NCI-H1092 treated with DMSO at 0.1 percent for 48 hours (cell line): ENCODE measurements around the gene ITGB6.

ENCODE experiments used
- DNase-seq: peaks from one replicate; lab custom pipeline; 2025; lab: John Stamatoyannopoulos, UW

Gene ITGB6

DNA sequence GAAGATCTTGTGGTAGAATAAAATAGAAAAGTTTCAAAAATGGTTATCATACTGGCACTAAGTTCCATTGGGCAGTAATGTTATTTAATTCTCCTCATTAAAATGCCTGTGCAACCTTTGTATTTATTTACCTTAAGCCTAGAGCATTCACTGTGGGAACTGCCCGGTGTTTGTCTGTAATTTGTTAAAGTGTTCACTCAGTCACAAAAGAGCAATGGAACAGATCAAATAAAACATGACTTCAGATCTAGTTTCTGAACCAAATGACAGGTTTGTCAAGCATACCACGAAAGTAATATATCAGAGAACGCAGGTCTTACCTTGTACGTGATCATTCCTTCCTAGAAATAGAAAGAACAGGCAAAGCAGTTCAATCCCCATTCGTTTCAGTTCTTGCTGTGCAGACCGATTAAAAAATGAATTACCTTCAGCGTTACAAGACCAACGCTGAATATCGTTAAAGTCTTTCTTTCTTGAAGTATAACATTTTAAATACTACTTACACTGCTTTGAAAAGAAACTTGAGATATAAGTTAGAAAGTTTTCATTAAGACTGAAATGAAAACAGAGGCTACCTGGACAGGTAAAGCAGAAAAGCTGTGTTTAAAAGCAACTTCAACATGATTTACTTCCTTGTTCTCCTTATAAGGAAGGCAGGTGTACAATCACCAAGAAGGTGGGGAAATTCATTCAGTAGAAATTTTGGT is at the start of gene ITGB6:
Gene ITGB6 (minus strand): TSS at position 590 of the 707 bp plus-strand sequence. CDS start 209 bp downstream, at position 381.
- no peak for DNase-seq

- DNase-seq, result no peak
Observed at GRCh38 chr2:160247296-160248035, 47.4 kb upstream of the ITGB6 start.

GRCh38 chr2:160246356-160246755 is 46.3 kb upstream of the ITGB6 start:
- DNase-seq, result no peak

GRCh38 chr2:160245614-160246155 is 45.6 kb upstream of the ITGB6 start:
- DNase-seq, result no peak

- DNase-seq, result no peak
Observed at GRCh38 chr2:160242893-160243564, 43.0 kb upstream of the ITGB6 start.

DNA sequence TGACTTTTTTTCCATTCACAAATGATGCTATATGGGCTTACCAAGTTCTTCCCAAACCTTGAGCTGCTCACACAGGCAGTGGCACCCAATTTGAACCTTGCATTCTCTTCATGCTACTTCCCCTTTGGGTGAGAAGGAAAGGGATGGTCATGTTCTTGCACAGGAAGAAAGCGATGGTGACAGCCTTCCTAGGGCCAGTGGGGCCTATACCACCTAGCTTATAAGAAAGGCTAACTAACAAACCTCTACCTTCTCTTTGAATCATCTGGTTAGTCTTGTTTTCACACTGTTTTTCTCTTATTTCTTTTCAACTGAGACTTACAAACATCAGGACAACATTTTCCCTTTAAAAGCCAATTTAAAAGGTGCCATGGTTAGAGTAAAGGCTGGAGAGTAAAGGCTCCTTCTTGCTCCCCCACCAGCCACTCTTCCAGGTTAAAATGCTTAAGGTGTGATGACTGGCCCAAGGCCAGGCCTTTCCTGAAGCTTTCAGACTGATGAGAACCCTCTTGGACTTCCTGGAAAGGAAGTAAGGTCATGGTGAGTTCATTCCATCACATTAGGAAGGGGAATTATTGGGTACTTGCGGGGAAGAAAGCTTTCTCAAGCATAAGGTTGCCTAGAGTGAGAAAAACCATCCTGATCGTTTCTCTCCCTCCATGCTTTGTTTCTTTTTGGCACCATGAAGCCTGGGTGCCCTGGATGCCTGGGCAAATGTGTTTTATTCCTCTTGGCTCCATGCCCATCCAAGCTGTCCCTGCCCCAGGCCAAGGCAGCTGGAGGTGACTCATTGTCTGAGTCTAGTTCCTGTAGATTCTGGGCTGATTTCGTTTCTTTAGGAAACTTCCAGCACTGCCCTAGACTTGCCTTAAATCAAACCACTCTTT is 41.4 kb upstream of the ITGB6 start:
- DNase-seq, result no peak

DNA sequence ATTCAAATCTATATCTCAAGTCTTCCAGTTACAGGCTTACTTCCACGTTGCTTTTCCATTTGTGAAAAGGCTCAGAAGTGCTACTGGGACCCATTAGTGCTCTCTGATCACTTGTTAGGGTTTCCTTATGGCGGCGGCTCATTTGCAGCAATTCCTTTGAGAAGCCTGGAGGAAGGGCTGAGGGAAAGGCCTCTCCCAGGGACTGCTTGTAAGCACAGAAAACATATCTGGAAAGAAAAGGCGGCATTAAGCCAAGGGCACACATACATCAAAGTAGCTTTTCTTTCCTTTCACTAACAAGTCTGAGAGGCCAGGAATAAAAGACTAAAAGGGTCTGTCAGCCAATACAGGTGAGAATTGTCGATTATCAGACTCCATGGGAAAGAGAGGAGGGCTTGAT is 39.4 kb upstream of the ITGB6 start:
- no peak for DNase-seq

DNA sequence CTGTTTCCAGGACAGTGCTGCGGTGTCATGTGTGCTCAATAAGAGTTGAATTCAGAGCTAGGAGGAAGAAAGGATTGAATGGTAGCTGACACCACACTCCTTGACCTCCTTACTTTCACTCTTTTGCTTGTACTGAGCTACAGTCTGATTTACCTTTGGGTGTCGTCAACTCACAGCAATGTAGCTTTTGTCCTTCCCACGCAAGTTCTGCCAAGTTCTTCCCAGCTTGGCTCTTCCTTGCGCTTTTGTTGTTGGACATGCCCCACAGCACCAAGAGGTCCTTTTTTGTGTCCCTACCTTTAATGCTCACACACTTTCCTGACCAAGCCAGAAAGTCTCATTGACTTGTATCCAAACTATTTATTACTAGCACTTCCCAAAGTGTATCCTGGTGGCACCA is 38.3 kb upstream of the ITGB6 start:
- DNase-seq, result no peak

DNA sequence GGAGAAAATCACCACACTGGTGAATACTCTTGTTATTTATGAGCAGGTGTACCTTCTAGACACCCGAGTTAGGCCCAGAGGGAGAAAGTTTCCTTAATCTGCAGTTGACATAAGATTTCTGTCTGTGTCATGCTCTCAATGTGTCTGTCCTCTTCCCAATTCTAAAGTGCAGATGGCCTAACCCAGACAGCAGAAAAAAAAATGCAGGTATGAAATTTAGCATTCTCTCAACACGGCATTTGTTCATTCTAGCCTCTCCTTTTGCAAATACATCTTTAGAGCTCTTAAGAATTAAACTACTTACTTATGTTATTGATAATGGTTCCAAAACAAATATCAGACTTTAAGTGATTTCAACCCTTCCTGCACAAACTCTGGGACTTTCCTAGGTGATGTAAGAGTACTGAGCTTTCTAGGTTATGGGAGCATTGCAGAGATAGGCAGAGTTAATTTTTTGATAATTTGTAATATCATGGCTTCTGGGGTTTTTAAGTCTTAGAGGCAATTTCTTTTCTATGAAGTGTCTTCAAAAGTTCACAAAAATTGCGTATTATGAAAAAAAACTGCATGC is 32.9 kb upstream of the ITGB6 start:
- no peak for DNase-seq

DNA sequence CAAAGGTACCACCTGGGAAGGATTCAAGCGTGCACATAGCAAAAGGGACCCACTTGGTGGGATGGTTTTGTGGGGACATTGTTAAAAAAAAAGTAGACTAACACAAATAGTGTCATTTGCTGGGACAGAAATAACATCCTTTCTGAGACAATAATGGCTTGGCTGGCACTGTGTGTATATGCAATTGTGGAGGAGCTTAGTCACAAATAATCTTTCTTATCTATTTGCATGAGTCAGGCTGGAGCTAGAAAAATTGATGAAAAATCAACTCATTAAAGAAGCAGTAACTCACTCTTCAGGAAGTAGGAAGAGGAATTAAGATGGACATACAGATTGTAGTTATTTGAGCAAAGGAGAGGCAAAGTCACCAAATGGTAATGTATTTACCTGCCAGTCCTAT is 29.5 kb upstream of the ITGB6 start:
- no peak for DNase-seq

- DNase-seq, result no peak
Observed at GRCh38 chr2:160228141-160228917, 28.3 kb upstream of the ITGB6 start.

- no peak for DNase-seq
Observed at GRCh38 chr2:160227293-160227915, 27.3 kb upstream of the ITGB6 start.

DNA sequence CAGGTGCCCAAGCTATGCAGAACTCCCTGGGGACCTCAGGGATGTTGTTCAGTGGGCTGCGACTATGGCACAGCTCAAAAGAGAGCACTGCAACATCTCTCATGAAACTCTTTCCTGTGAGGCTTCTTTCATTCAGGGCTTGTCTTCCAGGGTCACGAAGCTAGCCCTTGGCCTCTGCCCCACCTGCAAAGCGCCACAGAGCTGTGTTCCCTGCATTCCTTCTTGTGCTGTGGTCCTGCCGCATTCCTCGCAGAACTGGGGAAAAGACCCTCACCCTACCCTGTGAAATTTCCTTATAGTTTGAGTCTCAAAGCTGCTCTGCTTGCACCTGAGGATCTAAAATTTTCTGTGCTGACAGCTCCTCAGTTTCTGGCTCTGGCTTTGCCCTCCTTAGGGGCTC is 26.3 kb upstream of the ITGB6 start:
- no peak for DNase-seq

DNA sequence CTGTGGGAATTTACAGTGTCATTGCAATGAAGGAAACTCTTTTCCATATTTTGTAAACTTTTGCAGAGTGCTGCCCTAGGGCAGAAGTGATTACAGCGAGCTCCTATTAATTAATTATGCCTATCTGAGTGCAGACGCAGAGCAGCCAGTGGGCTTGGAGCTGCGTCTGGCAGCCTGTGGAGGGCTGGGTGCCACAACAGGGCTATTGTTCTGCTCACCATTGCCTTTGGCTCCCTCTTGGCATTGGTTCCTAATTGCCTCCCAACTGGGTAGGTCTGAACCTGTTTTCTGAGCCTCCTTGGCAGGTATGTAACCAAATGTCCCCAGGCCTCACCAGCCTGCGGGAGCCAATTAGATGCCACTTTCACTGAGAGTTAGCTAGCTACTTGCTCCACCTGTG is 25.6 kb upstream of the ITGB6 start:
- no peak for DNase-seq

DNA sequence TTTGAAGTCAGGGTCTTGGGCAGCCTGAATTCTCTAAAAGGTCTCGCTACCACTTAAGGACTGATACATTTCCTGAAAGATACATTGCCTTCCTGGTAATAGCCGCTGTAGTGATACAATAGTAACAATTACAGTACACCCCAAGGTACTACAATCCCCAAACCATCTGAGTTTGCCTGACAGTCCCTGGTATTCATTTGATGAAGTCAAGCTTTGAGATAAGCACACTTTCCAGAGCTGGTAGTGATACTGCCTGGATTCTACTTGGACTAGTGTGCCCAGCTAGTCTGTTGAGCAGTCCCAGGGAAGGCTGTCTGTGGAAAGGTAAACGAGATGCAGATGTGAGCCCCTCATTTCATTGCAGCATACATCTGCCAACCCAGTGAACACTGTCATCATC is 24.4 kb upstream of the ITGB6 start:
- DNase-seq, result no peak

DNA sequence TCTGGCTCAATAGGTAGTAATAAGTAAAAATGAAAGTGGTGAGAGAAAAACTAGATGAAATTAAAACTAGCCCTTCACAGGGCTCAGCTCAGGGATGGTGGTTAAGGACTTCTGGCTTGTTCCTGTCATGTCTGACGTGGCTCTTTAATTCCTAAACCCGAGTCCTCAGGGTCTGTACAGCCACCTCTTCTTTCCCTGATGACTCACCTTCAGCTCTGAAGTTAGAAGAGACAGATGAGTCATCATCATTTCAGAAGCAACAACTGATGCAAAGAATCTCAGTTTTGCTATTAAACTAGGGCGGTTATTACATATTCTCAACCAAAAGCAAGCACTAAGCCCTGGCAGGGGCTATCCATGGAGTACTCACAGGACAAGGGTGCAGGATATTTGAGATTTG is 24.0 kb upstream of the ITGB6 start:
- no peak for DNase-seq

DNA sequence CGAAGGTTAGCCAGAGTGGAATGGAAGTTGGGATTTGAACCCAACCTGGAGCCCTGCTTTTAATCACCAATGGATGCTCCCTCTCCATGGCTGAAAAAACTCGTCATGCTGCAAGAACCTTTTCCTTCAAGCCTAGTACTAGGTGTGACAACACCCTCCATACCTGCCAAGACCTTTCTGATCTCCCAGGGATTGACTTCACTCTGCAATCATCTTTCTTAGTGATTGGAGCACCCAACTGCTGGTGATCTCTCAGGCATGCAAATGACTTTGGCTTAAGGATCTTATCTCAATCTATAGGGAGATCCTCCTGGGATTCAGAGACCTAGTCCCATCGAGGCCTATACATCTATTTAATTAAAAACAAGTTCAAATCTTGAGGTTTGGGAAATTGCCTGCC is 23.5 kb upstream of the ITGB6 start:
- no peak for DNase-seq

DNA sequence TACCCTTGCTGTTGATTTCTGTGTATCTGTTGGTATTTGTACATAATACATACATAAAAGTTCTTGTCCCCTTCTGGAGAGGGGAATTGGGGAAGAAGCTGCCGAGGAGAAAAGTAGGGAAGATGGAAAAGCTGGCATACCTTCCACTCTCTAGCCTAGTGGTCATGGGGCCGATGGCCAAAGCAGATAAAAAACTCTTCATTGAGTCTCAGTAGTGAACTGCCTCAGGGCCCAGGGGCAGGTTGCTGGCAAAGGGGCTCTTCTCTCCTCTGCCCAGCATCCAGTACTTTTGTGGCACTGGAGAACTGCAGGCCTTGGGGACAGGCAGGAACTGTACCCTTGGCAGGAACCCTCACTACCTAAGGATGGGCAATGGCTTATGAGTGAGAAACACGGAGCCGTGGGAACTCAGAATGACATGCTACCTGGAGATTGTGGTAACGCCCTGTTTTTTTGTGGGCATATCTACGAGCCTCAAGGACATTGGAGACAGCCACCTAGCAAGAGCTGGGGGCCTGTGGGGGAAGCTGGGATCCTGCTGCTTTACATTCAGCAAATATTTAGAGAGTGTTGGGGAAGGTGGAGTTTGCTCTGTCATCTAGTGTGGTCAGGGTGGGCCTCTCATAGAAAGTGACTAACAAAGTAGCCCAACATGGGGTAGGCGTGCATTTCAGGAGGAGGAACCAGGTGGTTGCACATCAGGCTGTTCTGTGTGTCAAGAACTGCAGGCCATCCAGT is 22.6 kb upstream of the ITGB6 start:
- DNase-seq, result no peak
